CD8-positive, alpha-beta memory T cell (primary cell): ENCODE data around the gene CHD3. TPM values are rescaled to one million over a fixed set of nuclear protein-coding genes. Genes with fewer than 3 reads are reported as not detected.

ENCODE experiments used
- CTCF ChIA-PET: fragments of 350-600 bp; sonication (Branson Sonifier 250); formaldehyde crosslinking; loops from one replicate; lab custom pipeline; 2021; ENCODE audit warnings: antibody characterized with exemption; lab: Charles Lee
- POLR2A ChIA-PET: fragments of 350-600 bp; sonication (Branson Sonifier 250); formaldehyde crosslinking; loops from one replicate; lab custom pipeline; 2021; ENCODE audit warnings: antibody characterized with exemption; lab: Charles Lee
- DNase-seq, 5 donors: peaks; one replicate each; pipeline versions ENCODE4 v3.0.0 to v3.0.0-alpha.2; 2020 to 2022; ENCODE audit warnings: mixed read lengths in 1 of 5
- H3K27ac ChIP-seq: one replicate; pipeline ENCODE4 v1.7.0; 2013; ENCODE audit warnings: low read depth, mild to moderate bottlenecking, low read length, moderate library complexity
- H3K27me3 ChIP-seq: 2 replicates; pipeline ENCODE4 v1.7.0; 2013; ENCODE audit warnings: low read length, mild to moderate bottlenecking; ENCODE audit not compliant: insufficient read depth, poor library complexity, severe bottlenecking
- H3K36me3 ChIP-seq: 2 replicates; pipeline ENCODE4 v1.7.0; 2013; ENCODE audit warnings: mild to moderate bottlenecking, low read length, moderate library complexity; ENCODE audit not compliant: insufficient read depth
- H3K4me1 ChIP-seq: 2 replicates; pipeline ENCODE4 v1.7.0; 2013; ENCODE audit warnings: mild to moderate bottlenecking, low read length, moderate library complexity; ENCODE audit not compliant: insufficient read depth
- H3K4me3 ChIP-seq: 2 replicates; pipeline ENCODE4 v1.7.0; 2013; ENCODE audit warnings: mild to moderate bottlenecking, low read length
- H3K9me3 ChIP-seq: 2 replicates; pipeline ENCODE4 v1.7.0; 2013; ENCODE audit warnings: mild to moderate bottlenecking, low read length
- H3K27ac Mint-ChIP-seq, 8 donors: one replicate each; pipeline ENCODE4 v1.8.0; 2020 to 2021; ENCODE audit warnings: mixed read lengths in 8 of 8, mild to moderate bottlenecking in 6 of 8, inconsistent platforms in 3 of 8, moderate library complexity in 3 of 8
- H3K27me3 Mint-ChIP-seq, 2 donors: one replicate each; pipeline ENCODE4 v1.8.0; 2020 to 2021; ENCODE audit warnings: mixed read lengths in 2 of 2, mild to moderate bottlenecking in 1 of 2, moderate library complexity in 1 of 2
- H3K36me3 Mint-ChIP-seq, 3 donors: one replicate each; pipeline ENCODE4 v1.8.0; 2020 to 2021; ENCODE audit warnings: mixed read lengths in 3 of 3, inconsistent platforms in 1 of 3, mild to moderate bottlenecking in 1 of 3
- H3K4me1 Mint-ChIP-seq, 3 donors: one replicate each; pipeline ENCODE4 v1.8.0; 2020 to 2021; ENCODE audit warnings: mixed read lengths in 3 of 3, inconsistent platforms in 1 of 3, mild to moderate bottlenecking in 1 of 3
- H3K4me3 Mint-ChIP-seq, 7 donors: one replicate each; pipeline ENCODE4 v1.8.0; 2020 to 2021; ENCODE audit warnings: mixed read lengths in 7 of 7, mild to moderate bottlenecking in 6 of 7, moderate library complexity in 4 of 7, inconsistent platforms in 2 of 7
- H3K9me3 Mint-ChIP-seq, 5 donors: one replicate each; pipeline ENCODE4 v1.8.0; 2020 to 2022; ENCODE audit warnings: mixed read lengths in 5 of 5, mild to moderate bottlenecking in 3 of 5, moderate library complexity in 2 of 5, inconsistent platforms in 1 of 5
- polyA plus RNA-seq: library from polyadenylated mRNA; unstranded; fragments of 300-500 nt; fragmentation: Illumina TruSeq; gene quantifications from one replicate; pipeline ENCODE4 v1.2.3, GENCODE V29; 2021
- total RNA-seq, 2 experiments: library from RNA; stranded (reverse); gene quantifications; one replicate each; pipeline ENCODE4 v1.2.3, GENCODE V29; 2021

The CHD3 gene
- total RNA-seq (100 to 1,000 TPM; 116 to 123 TPM), polyA plus RNA-seq (20.1 TPM)

- Mint-ChIP-seq H3K27me3 (peaks cover 0 to 3% of the 10 kb centered on the region in 2 donors), H3K36me3 (peaks cover 0 to 42% (median 8%) of the 10 kb centered on the region in 3 donors), H3K27ac (peak within 1 kb of the TSS in 2 of 8 donors; percentile 37 to 41), H3K9me3 (peaks cover 0 to 2% (median 0%) of the 10 kb centered on the region in 5 donors), H3K4me3 (peak within 1 kb of the TSS in 1 of 7 donors; percentile 5), H3K4me1 (peaks cover 15 to 24% (median 18%) of the 10 kb centered on the region in 3 donors)
- ChIA-PET POLR2A (no interaction called here), CTCF (interaction anchor here (1.0 kb wide), 1 partner anchor 26 kb away, joined by 4 read pairs; no protein-coding TSS in a partner anchor)
- H3K4me1 ChIP-seq: peaks cover 35% of the 10 kb centered on the region
- H3K27me3 ChIP-seq: no peaks in the 10 kb centered on the region
- H3K27ac ChIP-seq: peak within 1 kb of the TSS; percentile 79
- H3K36me3 ChIP-seq: peaks cover 33% of the 10 kb centered on the region
- H3K9me3 ChIP-seq: no peaks in the 10 kb centered on the region
- peak in 3 of 5 donors; percentile 38 to 61 (median 51) for DNase-seq
- peak within 1 kb of the TSS; percentile 85 for H3K4me3 ChIP-seq
These were observed at the start of gene CHD3 for GRCh38 chr17:7888184-7888920. Gene CHD3, plus strand, starts transcription at chr17:7888789. Its CDS starts 212 bp downstream, at chr17:7889001.

DNA sequence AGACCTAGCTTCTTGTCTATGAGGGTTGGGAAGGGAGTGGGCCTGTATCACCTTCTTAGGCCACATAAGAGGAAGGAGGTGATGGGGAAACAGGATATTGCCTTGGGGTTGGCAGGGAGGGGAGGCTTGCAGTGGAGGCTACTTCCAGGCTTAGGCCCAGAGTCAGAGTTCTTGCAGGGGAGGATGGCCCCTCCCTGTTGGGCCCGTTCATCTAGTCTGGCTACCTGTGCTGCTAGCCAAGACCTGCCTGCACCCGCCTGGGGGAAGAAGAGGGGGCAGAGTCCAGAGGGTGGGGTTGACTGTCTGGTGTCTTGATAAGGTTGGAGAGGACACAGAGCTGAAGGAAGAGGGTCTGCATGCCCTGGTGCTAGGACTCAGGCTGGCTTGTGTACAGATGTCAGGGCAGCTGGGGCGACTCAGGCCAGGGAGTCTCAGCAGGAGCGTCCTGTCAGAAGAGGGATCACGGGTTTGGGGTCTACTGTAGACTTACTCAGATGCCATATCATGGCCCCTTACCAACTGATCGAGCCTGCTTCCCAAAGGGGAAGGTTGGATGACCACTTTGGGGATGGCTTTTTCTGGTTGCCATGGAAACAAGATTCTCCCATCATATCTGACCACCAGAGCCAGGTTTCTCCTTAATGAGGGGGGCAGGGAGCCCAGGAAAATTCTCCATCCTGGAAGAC lies 49.3 kb upstream of the CHD3 start:
- Histone ChIP-seq H3K9me3 (no peaks in the 10 kb centered on the region), H3K36me3 (no peaks in the 10 kb centered on the region), H3K4me1 (peaks cover 54% of the 10 kb centered on the region), H3K27me3 (no peaks in the 10 kb centered on the region), H3K27ac (peak overlapping the region; percentile 6), H3K4me3 (peak overlapping the region; percentile 2)
- ChIA-PET POLR2A (interaction anchor here (5.2 kb wide), 1 partner anchor 17 kb away, joined by 46 read pairs; the partner anchor contains the start of genes CYB5D1, NAA38 and TMEM88), CTCF (interaction anchor here (1.4 to 1.5 kb wide), 2 partner anchors 12 to 151 kb away, joined by 4 to 5 read pairs; no protein-coding TSS in a partner anchor)
- Mint-ChIP-seq H3K4me3 (peak overlapping the region in 5 of 7 donors; percentile 29 to 67 (median 42)), H3K27me3 (peaks cover 0 to 22% of the 10 kb centered on the region in 2 donors), H3K9me3 (peaks cover 0 to 10% (median 0%) of the 10 kb centered on the region in 5 donors), H3K4me1 (peaks cover 68 to 74% (median 72%) of the 10 kb centered on the region in 3 donors), H3K27ac (peak overlapping the region; percentile 97 to 100 (median 99)), H3K36me3 (peaks cover 0 to 54% (median 0%) of the 10 kb centered on the region in 3 donors)
- peak in 1 of 5 donors; percentile 36 for DNase-seq

GRCh38 chr17:7839876-7840261 lies 48.7 kb upstream of the CHD3 start:
- H3K36me3 Mint-ChIP-seq: peaks cover 0 to 55% (median 0%) of the 10 kb centered on the region in 3 donors
- peak overlapping the region in 5 of 7 donors; percentile 4 to 97 (median 67) for H3K4me3 Mint-ChIP-seq
- peak in 1 of 5 donors; percentile 48 for DNase-seq
- H3K4me1 Mint-ChIP-seq: peaks cover 68 to 78% (median 74%) of the 10 kb centered on the region in 3 donors
- CTCF ChIA-PET: interaction anchor here (1.4 to 1.5 kb wide), 3 partner anchors 11 to 150 kb away, joined by 3 to 5 read pairs (median 4); no protein-coding TSS in a partner anchor
- Histone ChIP-seq H3K36me3 (no peaks in the 10 kb centered on the region), H3K9me3 (no peaks in the 10 kb centered on the region), H3K4me1 (peaks cover 59% of the 10 kb centered on the region), H3K27me3 (no peaks in the 10 kb centered on the region), H3K4me3 (no peak overlapping the region), H3K27ac (no peak overlapping the region)
- POLR2A ChIA-PET: no interaction called here
- H3K9me3 Mint-ChIP-seq: peaks cover 0 to 10% (median 0%) of the 10 kb centered on the region in 5 donors
- peak overlapping the region; percentile 97 to 100 (median 99) for H3K27ac Mint-ChIP-seq
- peaks cover 0 to 22% of the 10 kb centered on the region in 2 donors for H3K27me3 Mint-ChIP-seq

DNA sequence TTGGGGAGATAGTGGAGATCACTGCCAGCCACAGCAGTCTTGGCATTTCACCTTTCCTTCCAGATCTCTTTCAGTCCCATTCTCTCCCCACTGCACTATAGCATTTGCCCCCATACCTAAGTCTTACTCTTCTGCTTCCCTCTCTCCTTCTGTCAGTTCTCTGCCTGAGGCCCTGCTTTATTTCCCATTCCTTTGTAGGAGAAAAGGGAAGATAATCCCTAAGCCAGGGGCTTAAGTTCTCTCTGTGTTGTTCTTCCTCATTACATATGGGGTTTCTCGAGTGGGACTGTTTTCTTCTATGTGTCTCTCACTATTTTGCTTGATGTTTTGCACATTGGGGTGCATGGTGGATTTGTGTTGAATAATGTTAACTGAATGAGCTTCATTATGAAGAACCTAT lies 48.1 kb upstream of the CHD3 start:
- peak in 1 of 5 donors; percentile 17 for DNase-seq
- Mint-ChIP-seq H3K27ac (peak overlapping the region; percentile 97 to 100 (median 99)), H3K9me3 (peaks cover 0 to 5% (median 0%) of the 10 kb centered on the region in 5 donors), H3K27me3 (peaks cover 0 to 18% of the 10 kb centered on the region in 2 donors), H3K4me3 (peak overlapping the region; percentile 44 to 97 (median 87)), H3K36me3 (peaks cover 0 to 52% (median 0%) of the 10 kb centered on the region in 3 donors), H3K4me1 (peaks cover 70 to 79% (median 74%) of the 10 kb centered on the region in 3 donors)
- H3K9me3 ChIP-seq: no peaks in the 10 kb centered on the region
- H3K4me3 ChIP-seq: no peak overlapping the region
- H3K27me3 ChIP-seq: no peaks in the 10 kb centered on the region
- ChIA-PET CTCF (interaction anchor here (0.9 to 1.7 kb wide), 5 partner anchors 11 to 150 kb away, joined by 3 to 6 read pairs (median 4); partner anchors contain the start of gene NAA38), POLR2A (interaction anchor here (1.4 kb wide), 1 partner anchor 17 kb away, joined by 4 read pairs; the partner anchor contains the start of gene NAA38)
- H3K4me1 ChIP-seq: peaks cover 64% of the 10 kb centered on the region
- H3K36me3 ChIP-seq: no peaks in the 10 kb centered on the region
- peak overlapping the region; percentile 99 for H3K27ac ChIP-seq

DNA sequence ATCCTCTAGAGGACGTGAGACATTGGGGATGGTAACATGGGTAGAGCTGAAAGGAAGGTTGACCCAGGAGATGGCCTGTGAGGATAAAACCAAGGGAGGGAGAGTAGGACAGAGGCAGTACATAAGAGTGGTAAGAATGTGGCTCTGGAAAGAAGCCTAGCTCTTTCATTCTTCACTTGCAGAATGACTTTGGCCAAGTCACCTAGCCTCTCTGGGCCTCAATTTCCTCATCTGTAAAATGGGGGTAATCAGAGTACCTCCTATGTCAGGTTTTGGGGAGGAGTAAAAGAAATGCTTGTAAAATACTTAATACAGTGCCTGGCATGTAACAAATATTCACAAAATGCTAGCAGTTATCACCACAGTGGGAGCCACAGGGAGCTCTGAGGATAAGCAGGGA lies 47.7 kb upstream of the CHD3 start:
- Mint-ChIP-seq H3K4me3 (peak overlapping the region; percentile 74 to 99 (median 97)), H3K27ac (peak overlapping the region; percentile 97 to 100 (median 99)), H3K9me3 (peaks cover 0 to 5% (median 0%) of the 10 kb centered on the region in 5 donors), H3K4me1 (peaks cover 73 to 82% (median 77%) of the 10 kb centered on the region in 3 donors), H3K27me3 (peaks cover 0 to 18% of the 10 kb centered on the region in 2 donors), H3K36me3 (peaks cover 0 to 55% (median 0%) of the 10 kb centered on the region in 3 donors)
- Histone ChIP-seq H3K36me3 (no peaks in the 10 kb centered on the region), H3K9me3 (no peaks in the 10 kb centered on the region), H3K27me3 (no peaks in the 10 kb centered on the region), H3K27ac (peak overlapping the region; percentile 99), H3K4me1 (peaks cover 67% of the 10 kb centered on the region), H3K4me3 (peak overlapping the region; percentile 92)
- ChIA-PET CTCF (interaction anchor here (0.9 to 1.7 kb wide), 5 partner anchors 11 to 149 kb away, joined by 3 to 6 read pairs (median 4); partner anchors contain the start of gene NAA38), POLR2A (interaction anchor here (1.4 kb wide), 1 partner anchor 16 kb away, joined by 4 read pairs; the partner anchor contains the start of gene NAA38)
- no peak for DNase-seq

DNA sequence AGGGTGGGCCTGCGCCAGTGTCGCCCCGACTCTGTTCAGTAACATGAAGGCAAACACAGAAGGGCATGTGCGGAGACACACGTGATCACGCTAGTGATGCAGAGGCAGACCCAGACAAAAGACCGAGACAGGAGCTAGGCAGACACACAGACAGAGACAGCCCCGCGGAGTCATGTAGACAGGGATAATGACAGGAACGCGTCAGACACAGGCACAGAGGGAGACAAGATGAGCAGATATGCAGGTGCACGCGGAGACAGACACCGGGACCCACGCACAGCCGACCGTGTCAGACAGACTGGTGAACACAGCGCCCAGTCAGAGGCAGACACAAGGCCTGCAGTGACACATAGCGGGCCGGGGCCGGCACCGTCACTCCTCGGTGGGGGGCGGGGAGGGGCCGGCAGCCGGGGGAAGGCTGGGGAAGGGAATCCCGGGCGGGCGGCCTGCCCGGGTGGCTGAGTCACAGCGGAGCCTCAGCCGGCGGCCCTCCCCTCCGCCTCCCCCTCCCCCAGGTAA lies 47.1 kb upstream of the CHD3 start:
- CTCF ChIA-PET: interaction anchor here (0.9 to 1.8 kb wide), 5 partner anchors 8 to 147 kb away, joined by 3 to 6 read pairs (median 5); partner anchors contain the start of gene NAA38

More for the DNA sequence above, 47.1 kb upstream of the CHD3 start:
- Histone ChIP-seq H3K27ac (peak overlapping the region; percentile 99), H3K9me3 (no peaks in the 10 kb centered on the region), H3K27me3 (no peaks in the 10 kb centered on the region), H3K4me3 (peak overlapping the region; percentile 92), H3K36me3 (no peaks in the 10 kb centered on the region), H3K4me1 (peaks cover 62% of the 10 kb centered on the region)
- peak overlapping the region; percentile 84 to 99 (median 97) for H3K4me3 Mint-ChIP-seq
- POLR2A ChIA-PET: interaction anchor here (1.4 to 4.8 kb wide), 2 partner anchors 7 to 16 kb away, joined by 4 to 44 read pairs; partner anchors contain the start of genes KDM6B and NAA38
- peaks cover 0 to 18% of the 10 kb centered on the region in 2 donors for H3K27me3 Mint-ChIP-seq
- peaks cover 68 to 77% (median 72%) of the 10 kb centered on the region in 3 donors for H3K4me1 Mint-ChIP-seq
- peak; percentile 89 to 98 (median 93) for DNase-seq
- peaks cover 0 to 5% (median 0%) of the 10 kb centered on the region in 5 donors for H3K9me3 Mint-ChIP-seq
- peaks cover 0 to 56% (median 0%) of the 10 kb centered on the region in 3 donors for H3K36me3 Mint-ChIP-seq
- H3K27ac Mint-ChIP-seq: peak overlapping the region; percentile 97 to 100 (median 100)
